A549 (cell line): ENCODE measurements around the gene EIF4G2. TPM values are rescaled to one million over a fixed set of nuclear protein-coding genes. Genes with fewer than 3 reads are reported as not detected.

ENCODE experiments used
- ATAC-seq, 2 experiments: fragments of 200-7000 bp in 1 of 2; fragments of >200 bp in 1 of 2; cut with Nextera tagmentation in 1 of 2; cut with Tn5 transposase in 1 of 2; 3 replicates each; pipeline versions ENCODE4 v1.8.0 to v1.9.1; 2018 to 2020; ENCODE audit warnings: mild to moderate bottlenecking in 1 of 2, moderate library complexity in 1 of 2
- CTCF ChIA-PET: fragments of 300-600 bp; sonication (Branson Sonifier 250); formaldehyde crosslinking; extraction: SDS; loops from one replicate; lab custom pipeline; 2021; ENCODE audit warnings: antibody characterized with exemption, inconsistent platforms; lab: Yijun Ruan, JAX
- POLR2A ChIA-PET: fragments of 350-600 bp; formaldehyde crosslinking; extraction: SDS; loops from one replicate; lab custom pipeline; 2021; ENCODE audit warnings: antibody characterized with exemption, inconsistent platforms; lab: Yijun Ruan, JAX
- DNase-seq, 2 experiments: peaks; one replicate each; pipeline versions ENCODE4 v3.0.0 to v3.0.0-alpha.2; 2011 to 2016; ENCODE audit warnings: low read depth in 1 of 2, low spot score in 1 of 2
- FAIRE-seq: peaks from 2 replicates; lab custom pipeline; 2011; peaks lifted over from hg19 to GRCh38; lab: Jason Lieb, UNC
- H3K27ac ChIP-seq, 2 experiments: fragments of >200 bp; sonication (Bioruptor Twin); formaldehyde crosslinking; 3 replicates each; pipeline ENCODE4 v1.5.1; 2016 to 2017
- H3K4me1 ChIP-seq: fragments of >200 bp; sonication (Bioruptor Twin); formaldehyde crosslinking; 3 replicates; pipeline ENCODE4 v1.6.1; 2016
- H3K4me2 ChIP-seq: fragments of >200 bp; sonication (Bioruptor Twin); formaldehyde crosslinking; 3 replicates; pipeline ENCODE4 v1.6.1; 2016
- H3K4me3 ChIP-seq: fragments of >200 bp; sonication (Bioruptor Twin); formaldehyde crosslinking; 3 replicates; pipeline ENCODE4 v1.5.1; 2016
- H3K9me3 ChIP-seq: fragments of >200 bp; sonication (Bioruptor Twin); formaldehyde crosslinking; 3 replicates; pipeline ENCODE4 v1.6.1; 2016
- CBX8 ChIP-seq: fragments of 200-600 bp; sonication (generic); IDR thresholded peaks from 2 replicates; pipeline ENCODE4 v1.6.1; 2016
- CHD2 ChIP-seq: fragments of 150-350 bp; IDR thresholded peaks from 2 replicates; pipeline ENCODE4 v1.6.1; 2014; ENCODE audit warnings: low read length; ENCODE audit not compliant: partially characterized antibody
- HDAC2 ChIP-seq: fragments of 200-600 bp; sonication (generic); IDR thresholded peaks from 2 replicates; pipeline ENCODE4 v1.6.1; 2016
- JUN ChIP-seq, 2 experiments: fragments of >200 bp; sonication (Bioruptor Twin); formaldehyde crosslinking; IDR thresholded peaks; 2 replicates in 1 of 2; 3 replicates in 1 of 2; pipeline ENCODE4 v1.6.1; 2016 to 2017
- MAFK ChIP-seq: fragments of 450-650 bp; IDR thresholded peaks from 2 replicates; pipeline ENCODE4 v1.6.1; 2014; ENCODE audit not compliant: partially characterized antibody
- MAZ ChIP-seq: fragments of 150-350 bp; IDR thresholded peaks from 2 replicates; pipeline ENCODE4 v1.6.1; 2014; ENCODE audit warnings: antibody characterized with exemption, low read depth, low read length, borderline replicate concordance
- MYC ChIP-seq: IDR thresholded peaks from 2 replicates; pipeline ENCODE4 v1.6.1; 2012; ENCODE audit warnings: mild to moderate bottlenecking, inconsistent platforms, low read length, improper control_type of control experiment, borderline replicate concordance
- NR3C1 ChIP-seq: fragments of >200 bp; sonication (Bioruptor Twin); formaldehyde crosslinking; IDR thresholded peaks from 3 replicates; pipeline ENCODE4 v1.6.1; 2017
- PHF8 ChIP-seq: fragments of 200-600 bp; sonication (generic); IDR thresholded peaks from 2 replicates; pipeline ENCODE4 v1.6.1; 2016; ENCODE audit warnings: low read depth, mild to moderate bottlenecking, antibody characterized with exemption, moderate library complexity, borderline replicate concordance
- RAD21 ChIP-seq, 2 experiments: fragments of >200 bp in 1 of 2; sonication (Bioruptor Twin) in 1 of 2; formaldehyde crosslinking in 1 of 2; IDR thresholded peaks in 1 of 2; conservative IDR thresholded peaks in 1 of 2; 2 replicates in 1 of 2; 3 replicates in 1 of 2; pipeline ENCODE4 v1.6.1; 2012 to 2018; ENCODE audit warnings: inconsistent platforms in 1 of 2
- RFX5 ChIP-seq: fragments of 450-650 bp; IDR thresholded peaks from 2 replicates; pipeline ENCODE4 v1.7.1; 2014; ENCODE audit warnings: antibody characterized with exemption, mild to moderate bottlenecking, moderate library complexity
- RNF2 ChIP-seq: fragments of 200-600 bp; sonication (generic); IDR thresholded peaks from 2 replicates; pipeline ENCODE4 v1.6.1; 2016; ENCODE audit warnings: low read depth, mild to moderate bottlenecking, antibody characterized with exemption, moderate library complexity, borderline replicate concordance
- SREBF2 ChIP-seq: fragments of 450-650 bp; IDR thresholded peaks from 2 replicates; pipeline ENCODE4 v1.6.1; 2014; ENCODE audit warnings: mild to moderate bottlenecking, moderate library complexity
- TP53 ChIP-seq: fragments of 250-450 bp; sonication (Bioruptor Pico); IDR thresholded peaks from 2 replicates; pipeline ENCODE4 v1.5.0; 2021; ENCODE audit warnings: mild to moderate bottlenecking, moderate library complexity
- WGBS: methylation state at CpG from one replicate; pipeline ENCODE4 v1.1.6; 2017; ENCODE audit errors: missing lambda C conversion rate; 5-methylcytosine and 5-hydroxymethylcytosine counted together
- polyA plus RNA-seq, 4 experiments: library from polyadenylated mRNA; depleted of rRNA in 3 of 4; stranded (reverse); fragments of >200 nt; fragmentation: RNase III in 1 of 4; extraction: RNeasy Plus Mini Kit Qiagen cat#74134 plus additional on column Dnase treatment in 1 of 4; gene quantifications; 2 replicates in 3 of 4; 3 replicates in 1 of 4; pipeline ENCODE4 v1.2.3, GENCODE V29; 2011 to 2017
- TF ChIP-seq, protein P1 (sequence below): fragments of 450-650 bp; IDR thresholded peaks from 2 replicates; pipeline ENCODE4 v1.6.1; 2014; ENCODE audit warnings: antibody characterized with exemption
- TF ChIP-seq, protein P2 (sequence below): fragments of >200 bp; sonication (Bioruptor Twin); formaldehyde crosslinking; IDR thresholded peaks from 3 replicates; pipeline ENCODE4 v1.6.1; 2016

EIF4G2 gene
- polyA plus RNA-seq, 2 of the 4 experiments (the other 2 are of a cell fraction) = 901 to 1,171 TPM

DNA sequence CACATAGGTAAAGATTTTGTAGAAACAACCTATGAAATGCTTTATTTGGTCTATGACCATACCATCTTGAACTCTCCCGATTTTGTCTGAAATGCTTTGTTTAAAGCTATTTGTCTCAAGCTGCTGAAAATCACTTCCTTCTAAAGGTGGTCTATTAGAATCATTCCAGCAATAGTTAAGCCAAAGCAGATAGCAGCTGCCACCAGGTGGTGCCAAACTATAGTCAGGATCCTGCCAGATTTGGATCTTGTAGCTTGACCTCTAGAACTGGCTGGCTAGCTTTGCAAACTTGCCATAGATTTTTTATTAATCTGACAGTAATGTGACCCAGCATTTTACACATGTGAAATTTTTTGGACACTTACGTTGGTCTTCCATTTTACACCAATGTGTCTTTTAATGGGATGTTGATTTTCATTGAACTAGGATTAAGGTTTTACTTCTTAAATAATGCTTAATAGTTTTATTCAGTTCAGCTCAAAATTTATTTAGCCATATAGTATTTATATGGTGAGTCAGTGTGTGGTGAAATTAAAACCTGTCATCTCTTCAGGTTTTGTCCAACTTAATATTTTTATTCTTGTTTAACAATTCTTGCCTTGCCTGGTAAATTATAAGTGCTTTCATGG, 38.0 kb downstream of the EIF4G2 start (continued):
- TF ChIP-seq CHD2 = no peak
- TF ChIP-seq, all 56 proteins: peak for 3

DNA sequence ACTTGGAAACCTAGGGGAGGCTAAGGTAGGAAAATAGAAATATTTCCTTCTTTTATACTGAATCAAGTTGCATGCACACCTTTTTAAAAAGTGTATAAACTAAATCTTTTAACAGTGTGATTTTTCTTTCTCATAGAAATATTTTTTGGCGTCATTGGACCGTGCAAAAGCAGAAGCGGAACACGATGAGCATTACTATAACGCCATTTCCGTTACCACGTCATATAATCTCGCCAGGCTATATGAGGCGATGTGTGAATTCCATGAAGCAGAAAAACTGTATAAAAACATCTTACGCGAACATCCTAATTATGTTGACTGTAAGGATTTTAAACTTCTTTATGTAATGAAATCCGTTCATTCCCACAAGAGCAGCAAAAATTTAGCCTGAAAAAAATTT, 44.3 kb downstream of the EIF4G2 start:
- WGBS = 91% methylated on average over 12 of the region's 12 CpGs
- Histone ChIP-seq H3K9me3 (no peaks in the 10 kb centered on the region), H3K4me2 (no peak overlapping the region), H3K27ac (no peak overlapping the region), H3K4me1 (no peaks in the 10 kb centered on the region), H3K4me3 (no peak overlapping the region)
- ATAC-seq (no peak), FAIRE-seq (no peak), DNase-seq (no peak)
- ChIA-PET POLR2A (interaction anchor here (1.1 kb wide), 1 partner anchor 13 kb away, joined by 5 read pairs; the partner anchor contains the start of gene CTR9), CTCF (interaction anchor here (0.5 to 0.6 kb wide), 2 partner anchors 168 to 1023 kb away, joined by 3 read pairs; no protein-coding TSS in a partner anchor)
- TF ChIP-seq, protein P1, sequence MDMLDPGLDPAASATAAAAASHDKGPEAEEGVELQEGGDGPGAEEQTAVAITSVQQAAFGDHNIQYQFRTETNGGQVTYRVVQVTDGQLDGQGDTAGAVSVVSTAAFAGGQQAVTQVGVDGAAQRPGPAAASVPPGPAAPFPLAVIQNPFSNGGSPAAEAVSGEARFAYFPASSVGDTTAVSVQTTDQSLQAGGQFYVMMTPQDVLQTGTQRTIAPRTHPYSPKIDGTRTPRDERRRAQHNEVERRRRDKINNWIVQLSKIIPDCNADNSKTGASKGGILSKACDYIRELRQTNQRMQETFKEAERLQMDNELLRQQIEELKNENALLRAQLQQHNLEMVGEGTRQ = no peak
- TF ChIP-seq, protein P2, sequence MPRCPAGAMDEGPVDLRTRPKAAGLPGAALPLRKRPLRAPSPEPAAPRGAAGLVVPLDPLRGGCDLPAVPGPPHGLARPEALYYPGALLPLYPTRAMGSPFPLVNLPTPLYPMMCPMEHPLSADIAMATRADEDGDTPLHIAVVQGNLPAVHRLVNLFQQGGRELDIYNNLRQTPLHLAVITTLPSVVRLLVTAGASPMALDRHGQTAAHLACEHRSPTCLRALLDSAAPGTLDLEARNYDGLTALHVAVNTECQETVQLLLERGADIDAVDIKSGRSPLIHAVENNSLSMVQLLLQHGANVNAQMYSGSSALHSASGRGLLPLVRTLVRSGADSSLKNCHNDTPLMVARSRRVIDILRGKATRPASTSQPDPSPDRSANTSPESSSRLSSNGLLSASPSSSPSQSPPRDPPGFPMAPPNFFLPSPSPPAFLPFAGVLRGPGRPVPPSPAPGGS = no peak
- no peak for TF ChIP-seq SREBF2
- TF ChIP-seq TP53 (CRISPR knock-in tag) = no peak

DNA sequence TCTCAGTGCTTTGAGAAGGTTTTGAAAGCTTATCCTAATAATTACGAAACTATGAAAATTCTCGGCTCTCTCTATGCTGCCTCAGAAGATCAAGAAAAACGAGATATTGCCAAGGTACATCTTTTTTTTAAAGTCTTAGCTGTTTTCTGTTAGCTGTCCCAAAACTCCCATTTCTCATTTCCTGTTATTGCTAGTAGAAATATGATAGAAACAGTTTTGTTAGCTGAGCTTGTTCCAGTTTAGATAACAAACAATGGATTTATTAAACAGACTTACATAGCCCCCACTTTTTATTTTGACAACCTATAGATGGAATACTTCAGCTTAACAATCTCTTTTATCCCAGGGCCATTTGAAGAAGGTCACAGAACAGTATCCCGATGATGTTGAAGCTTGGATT, 45.0 kb downstream of the EIF4G2 start:
- ATAC-seq (no peak), FAIRE-seq (no peak), DNase-seq (no peak)
- 83% methylated on average over 4 of the region's 4 CpGs for WGBS
- no peaks in the 10 kb centered on the region for H3K4me1 ChIP-seq
- H3K4me2 ChIP-seq = no peak overlapping the region
- ChIA-PET POLR2A (interaction anchor here (1.1 to 1.2 kb wide), 2 partner anchors 13 to 45 kb away, joined by 5 to 6 read pairs; partner anchors contain the start of genes CTR9 and EIF4G2), CTCF (interaction anchor here (0.6 to 9.7 kb wide), 3 partner anchors 7 to 169 kb away, joined by 3 to 60 read pairs (median 4); partner anchors contain the start of gene CTR9)
- no peaks in the 10 kb centered on the region for H3K9me3 ChIP-seq
- H3K4me3 ChIP-seq = no peak overlapping the region
- no peak for TF ChIP-seq MYC
- H3K27ac ChIP-seq = no peak overlapping the region

DNA sequence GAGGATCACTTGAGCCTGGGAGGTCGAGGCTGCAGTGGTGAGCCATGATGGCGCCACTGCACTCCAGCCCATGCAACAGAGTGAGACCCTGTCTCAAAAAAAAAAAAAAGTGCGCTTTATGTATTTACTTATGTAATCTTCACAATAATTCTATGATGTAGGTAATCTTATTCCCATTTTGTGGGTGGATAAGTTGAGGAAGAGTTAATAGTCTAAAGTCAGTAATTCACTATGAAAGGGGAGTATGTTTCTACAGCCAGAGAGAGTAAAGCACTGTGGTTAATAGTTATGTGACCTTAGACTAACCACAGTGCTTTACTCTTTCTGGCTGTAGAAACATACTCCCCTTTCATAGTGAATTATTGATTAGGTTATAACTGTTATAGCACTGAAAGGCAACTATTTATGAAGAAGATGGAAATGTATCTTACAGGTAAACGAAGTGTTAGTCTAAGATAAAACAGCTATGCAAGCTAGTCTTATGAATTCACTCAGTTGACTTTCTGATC, 45.8 kb downstream of the EIF4G2 start:
- Histone ChIP-seq H3K4me1 (no peaks in the 10 kb centered on the region), H3K27ac (no peak overlapping the region), H3K4me3 (no peak overlapping the region), H3K9me3 (no peaks in the 10 kb centered on the region), H3K4me2 (no peak overlapping the region)
- ChIA-PET CTCF (interaction anchor here (1.0 to 9.7 kb wide), 2 partner anchors 8 to 12 kb away, joined by 4 to 60 read pairs; partner anchors contain the start of gene CTR9), POLR2A (interaction anchor here (1.2 kb wide), 1 partner anchor 46 kb away, joined by 6 read pairs; the partner anchor contains the start of gene EIF4G2)
- DNase-seq (no peak), FAIRE-seq (no peak), ATAC-seq (no peak)
- TF ChIP-seq RNF2 (no peak), CBX8 (no peak), CHD2 (no peak), RFX5 (no peak), RAD21 (conservative IDR thresholded peaks at IDR 0.05 in 1 of 2, IDR thresholded peaks at IDR 0.05 in 1 of 2) (no peak), MAZ (no peak), JUN (IDR thresholded peaks at IDR 0.05) (no peak), MAFK (no peak)
- WGBS = 93% methylated on average over 4 of the region's 4 CpGs

DNA sequence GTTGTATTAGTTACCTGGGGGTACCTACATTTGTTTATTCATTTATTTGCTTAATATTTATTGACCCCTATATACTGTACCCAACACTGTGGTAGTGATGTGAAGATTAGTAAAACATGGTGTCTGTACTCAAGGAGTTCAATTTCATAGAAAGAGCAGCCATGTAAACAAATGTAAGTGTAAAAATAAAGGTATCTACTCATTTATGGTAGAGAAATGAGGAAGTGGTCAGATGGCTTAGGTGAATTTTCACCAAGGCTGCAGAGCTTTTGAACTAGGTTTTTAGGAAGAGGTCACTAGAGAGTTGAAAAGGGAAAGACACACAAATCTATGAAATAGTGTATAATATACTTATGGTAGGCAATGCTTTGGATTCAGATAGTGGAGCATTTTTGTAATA, 46.5 kb downstream of the EIF4G2 start:
- Histone ChIP-seq H3K9me3 (no peaks in the 10 kb centered on the region), H3K4me2 (no peak overlapping the region), H3K4me1 (no peaks in the 10 kb centered on the region), H3K27ac (no peak overlapping the region), H3K4me3 (no peak overlapping the region)
- ATAC-seq = no peak
- DNase-seq = no peak
- no peak for FAIRE-seq
- TF ChIP-seq RNF2 = no peak
- TF ChIP-seq PHF8 = no peak
- TF ChIP-seq HDAC2 = no peak
- TF ChIP-seq, protein P1 = no peak
- no peak for TF ChIP-seq MYC
- TF ChIP-seq, protein P2 = no peak
- no peak for TF ChIP-seq NR3C1
- no peak for TF ChIP-seq CHD2
- ChIA-PET POLR2A (no interaction called here), CTCF (interaction anchor here (1.5 to 9.7 kb wide), 2 partner anchors 8 to 30 kb away, joined by 3 to 60 read pairs; no protein-coding TSS in a partner anchor)
